Omental fat pad (tissue), 4 donors: ENCODE data around the gene MGAT4A. TPM values are rescaled to one million over a fixed set of nuclear protein-coding genes. Genes with fewer than 3 reads are reported as not detected.

Experiments used
- ATAC-seq: fragments of 150-250 bp; one replicate; pipeline ENCODE4 v1.9.1; 2016; ENCODE audit warnings: mild to moderate bottlenecking, moderate library complexity; ENCODE audit not compliant: low FRiP score
- DNase-seq: peaks from one replicate; pipeline ENCODE4 v3.0.0-alpha.2; 2019; ENCODE audit warnings: low spot score
- CTCF ChIP-seq, 3 donors: fragments of 450-650 bp; IDR thresholded peaks; one replicate each; pipeline ENCODE4 v1.5.1; 2016 to 2017; ENCODE audit warnings: antibody characterized with exemption in 3 of 3, mild to moderate bottlenecking in 3 of 3, moderate library complexity in 2 of 3
- total RNA-seq, 4 donors: library from RNA; depleted of rRNA; stranded (reverse); fragments of >200 nt; gene quantifications; one replicate each; pipeline ENCODE4 v1.1.0, GENCODE V29; 2016

Gene MGAT4A
- total RNA-seq, 4 donors from 2014 or later, result 20.1 to 93.7 (median 43.2) TPM

GRCh38 chr2:98697651-98698337 is 33.1 kb downstream of the MGAT4A start:
- DNase-seq (no peak), ATAC-seq (no peak)
- TF ChIP-seq CTCF (IDR thresholded peaks at IDR 0.05), result no peak

GRCh38 chr2:98696200-98696599 is 34.7 kb downstream of the MGAT4A start:
- ATAC-seq (no peak), DNase-seq (no peak)
- TF ChIP-seq CTCF (IDR thresholded peaks at IDR 0.05), result no peak

- TF ChIP-seq CTCF (IDR thresholded peaks at IDR 0.05), result no peak
Observed at GRCh38 chr2:98695255-98695654, 35.7 kb downstream of the MGAT4A start.

GRCh38 chr2:98693477-98693876 is 37.5 kb downstream of the MGAT4A start:
- TF ChIP-seq CTCF (IDR thresholded peaks at IDR 0.05), result no peak
- no peak for DNase-seq

More at GRCh38 chr2:98695255-98695654, 35.7 kb downstream of the MGAT4A start:
- ATAC-seq, result no peak
- DNase-seq, result no peak

GRCh38 chr2:98692090-98693054 is 38.6 kb downstream of the MGAT4A start:
- no peak for TF ChIP-seq CTCF (IDR thresholded peaks at IDR 0.05)
- DNase-seq (no peak), ATAC-seq (no peak)

More at GRCh38 chr2:98693477-98693876, 37.5 kb downstream of the MGAT4A start:
- ATAC-seq, result no peak

GRCh38 chr2:98691303-98691702 is 39.6 kb downstream of the MGAT4A start:
- DNase-seq, result no peak
- no peak for TF ChIP-seq CTCF (IDR thresholded peaks at IDR 0.05)
- ATAC-seq, result no peak
